Measurements from ENCODE around the gene NRSN2.
"Not testable (repeated sequence)": the region's sequence is repeated elsewhere in the genome, so short reads cannot be mapped to it uniquely, and the experiment has no call there.

NRSN2 gene

GRCh38 chr20:354298-354977, 7.5 kb downstream of the NRSN2 start:
- DNase-seq (ENCODE audit: low read depth): peak; percentile 67

DNA sequence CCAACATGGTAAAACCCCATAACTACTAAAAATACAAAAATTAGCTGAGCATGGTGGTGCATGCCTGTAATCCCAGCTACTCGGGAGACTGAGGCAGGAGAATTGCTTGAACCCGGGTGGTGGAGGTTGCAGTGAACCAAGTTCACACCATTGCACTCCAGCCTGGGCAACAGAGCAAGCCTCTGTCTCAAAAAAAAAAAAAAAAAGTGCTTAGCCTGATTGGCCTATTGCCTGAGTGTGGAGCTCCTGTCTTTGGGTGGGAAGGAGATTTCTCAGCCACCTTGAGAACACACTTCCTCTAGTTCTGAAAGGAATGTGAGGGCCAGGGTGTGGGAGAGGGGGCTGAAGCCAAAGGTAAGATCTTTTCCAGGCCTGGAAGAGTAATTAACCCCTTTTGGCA, 9.2 kb downstream of the NRSN2 start:
- not testable (repeated sequence) for DNase-seq (ENCODE audit: low read depth)

DNA sequence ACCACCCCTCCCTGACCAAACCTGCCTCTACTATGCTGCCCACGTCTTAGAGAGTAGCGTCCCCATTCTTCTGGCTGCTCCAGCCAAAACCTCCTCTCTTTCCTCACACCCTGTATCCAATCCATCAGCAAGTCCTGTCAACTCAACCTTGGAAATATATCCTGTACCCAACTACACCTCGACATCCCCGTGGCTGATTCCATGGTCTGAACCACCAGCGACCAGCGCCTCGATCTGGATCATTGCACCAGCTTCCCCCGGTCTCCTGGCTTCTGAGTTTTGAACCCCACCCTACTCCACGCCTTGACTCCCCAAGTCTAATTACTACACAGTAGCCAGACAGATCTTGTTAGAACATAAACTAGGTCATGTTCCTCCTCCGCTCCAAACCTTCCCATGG, 9.8 kb downstream of the NRSN2 start:
- DNase-seq (ENCODE audit: low read depth): no peak

DNA sequence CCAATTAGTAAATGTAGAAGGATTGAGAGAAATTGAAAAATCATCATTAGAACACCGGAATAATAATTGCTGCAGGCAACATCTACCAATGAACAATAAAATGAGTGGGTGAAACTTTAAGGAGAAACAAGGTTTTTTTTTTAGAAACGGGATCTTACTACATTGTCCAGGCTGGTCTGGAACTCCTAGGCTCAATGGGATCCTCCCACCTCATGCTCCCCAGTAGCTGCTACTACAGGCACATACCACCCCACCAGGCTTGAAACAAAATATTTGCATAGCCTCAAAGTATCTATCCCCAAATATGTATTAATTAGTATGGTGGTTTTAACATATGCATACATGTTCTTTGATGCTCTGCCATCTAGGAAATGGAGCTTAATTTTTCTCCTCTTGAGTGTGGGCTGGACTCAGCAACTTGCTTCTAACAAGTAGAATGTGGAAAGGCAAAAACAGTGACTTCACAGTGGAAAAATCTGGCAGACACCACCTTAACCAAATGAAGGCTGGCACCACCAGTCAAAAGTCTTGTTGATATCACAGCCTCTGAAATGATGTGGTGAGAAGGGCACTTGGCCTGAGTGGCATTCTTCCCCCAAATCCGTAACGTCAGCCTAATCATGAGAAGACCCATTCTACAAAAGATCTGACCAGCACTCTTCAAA, 12.1 kb downstream of the NRSN2 start:
- no peak for DNase-seq (ENCODE audit: low read depth)

GRCh38 chr20:361561-361960, 14.7 kb downstream of the NRSN2 start:
- no peak for DNase-seq (ENCODE audit: low read depth)

DNA sequence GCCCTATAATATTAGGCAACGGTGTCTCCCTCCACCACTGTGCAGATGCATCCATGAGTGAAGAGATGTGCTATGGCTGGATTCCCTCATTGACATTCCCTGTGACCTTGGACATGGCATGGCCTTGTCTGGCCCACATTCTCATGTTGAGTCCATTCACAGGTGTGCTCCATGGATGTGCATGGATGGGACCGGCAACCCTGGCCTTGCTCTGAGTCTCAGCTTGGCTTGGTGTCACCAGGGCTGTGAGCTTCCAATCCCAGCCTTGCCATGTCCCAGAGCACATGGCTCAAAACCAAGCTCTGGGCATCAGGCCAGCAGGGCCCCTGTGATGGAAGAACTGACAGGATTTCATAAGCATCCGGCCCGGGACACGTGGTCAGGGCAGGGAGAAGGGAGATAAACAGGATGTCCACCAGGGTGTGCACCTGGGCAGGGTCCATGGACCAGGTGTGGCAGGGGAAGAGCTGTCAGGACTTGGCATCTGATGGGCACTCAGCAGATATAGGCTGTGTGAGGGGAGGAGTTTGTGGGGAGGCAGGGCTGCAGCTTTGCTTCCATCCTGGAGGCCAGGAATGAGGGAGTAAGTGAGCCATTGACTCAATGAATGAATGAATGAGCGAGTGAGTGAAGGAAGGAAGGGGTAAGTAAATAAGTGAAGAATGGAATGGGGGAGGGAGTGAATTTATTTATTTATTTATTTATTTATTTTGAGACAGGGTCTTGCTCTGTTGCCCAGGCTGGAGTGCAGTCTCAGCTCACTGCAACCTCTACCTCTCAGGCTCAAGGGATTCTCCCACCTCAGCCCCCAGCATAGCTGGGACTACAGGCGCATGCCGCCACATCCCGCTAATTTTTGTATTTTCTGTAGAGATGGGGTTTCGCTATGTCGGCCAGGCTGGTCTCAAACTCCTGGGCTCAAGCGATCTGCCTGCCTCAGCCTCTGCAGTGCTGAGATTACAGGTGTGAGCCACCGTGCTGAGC, 15.7 kb downstream of the NRSN2 start:
- no peak for DNase-seq (ENCODE audit: low read depth)

DNA sequence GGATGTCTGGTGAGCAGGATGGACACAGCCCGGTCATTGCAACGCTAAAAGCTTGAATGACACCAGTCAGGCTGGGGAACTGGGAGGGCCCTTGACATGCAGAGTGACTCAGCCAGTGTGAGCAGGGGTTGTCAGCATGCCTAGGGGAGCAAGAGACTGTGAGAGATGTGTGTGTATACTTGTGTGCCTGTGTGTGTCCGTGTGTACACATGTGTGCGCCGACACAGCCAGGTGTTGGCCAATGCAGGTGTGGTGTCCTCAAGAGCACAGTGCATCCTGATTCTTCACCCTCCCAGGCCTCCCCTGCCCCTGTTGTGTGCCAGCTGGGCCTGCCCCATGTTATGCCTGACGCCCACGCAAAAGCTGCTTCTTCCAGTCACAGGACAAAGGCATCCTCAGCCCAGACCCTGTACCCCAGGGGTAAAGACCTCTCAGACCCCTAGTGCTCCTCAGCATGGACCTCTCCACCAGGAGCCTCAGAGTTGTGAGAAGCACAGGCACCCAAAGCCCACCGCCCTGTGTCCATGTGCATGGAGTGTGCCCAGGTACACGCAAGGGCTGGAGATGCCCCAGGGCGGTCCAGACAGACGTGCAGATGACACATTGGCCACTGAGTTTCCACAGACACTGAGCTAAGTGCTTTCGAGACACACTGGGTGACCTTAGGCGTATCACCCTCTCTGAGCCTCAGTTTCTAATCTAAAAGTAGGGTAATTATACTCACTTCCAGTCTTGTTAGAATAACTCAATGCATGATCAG, 16.6 kb downstream of the NRSN2 start:
- no peak for DNase-seq (ENCODE audit: low read depth)

GRCh38 chr20:364905-365794, 18.2 kb downstream of the NRSN2 start:
- no peak for DNase-seq (ENCODE audit: low read depth)

DNA sequence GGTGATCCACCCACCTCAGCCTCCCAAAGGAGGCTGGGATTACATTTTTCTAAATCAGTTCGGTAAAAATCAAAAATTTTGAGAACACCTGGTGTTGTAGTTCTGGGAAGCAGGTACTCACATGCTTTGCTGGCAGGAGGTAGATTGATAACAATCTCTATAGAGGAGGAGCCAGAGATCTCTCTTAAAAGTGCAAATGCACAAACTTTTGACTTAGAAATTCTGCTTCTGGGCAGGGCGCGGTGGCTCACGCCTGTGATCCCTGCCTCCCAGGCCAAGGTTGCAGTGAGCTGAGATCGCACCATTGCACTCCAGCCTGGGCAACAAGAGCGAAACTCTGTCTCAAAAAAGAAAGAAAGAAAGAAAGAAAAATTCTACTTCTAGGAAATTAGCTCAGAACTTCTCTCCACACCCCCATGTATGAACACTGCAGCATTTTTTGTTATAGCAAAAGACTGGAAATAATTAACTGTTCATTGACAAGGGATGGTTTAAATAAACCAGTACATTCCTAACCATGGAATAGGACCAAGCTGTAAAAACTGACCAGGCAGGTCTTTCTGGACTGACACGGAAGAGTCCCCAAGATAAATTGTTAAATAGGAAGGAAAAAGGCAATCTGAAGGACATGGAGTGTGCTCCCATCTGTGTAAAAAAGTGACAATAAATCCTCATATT, 19.3 kb downstream of the NRSN2 start:
- DNase-seq (ENCODE audit: low read depth): no peak

GRCh38 chr20:366719-367485, 20.0 kb downstream of the NRSN2 start:
- DNase-seq (ENCODE audit: low read depth): no peak

- DNase-seq (ENCODE audit: low read depth): no peak
Measured at GRCh38 chr20:367486-367887, 20.6 kb downstream of the NRSN2 start.

DNA sequence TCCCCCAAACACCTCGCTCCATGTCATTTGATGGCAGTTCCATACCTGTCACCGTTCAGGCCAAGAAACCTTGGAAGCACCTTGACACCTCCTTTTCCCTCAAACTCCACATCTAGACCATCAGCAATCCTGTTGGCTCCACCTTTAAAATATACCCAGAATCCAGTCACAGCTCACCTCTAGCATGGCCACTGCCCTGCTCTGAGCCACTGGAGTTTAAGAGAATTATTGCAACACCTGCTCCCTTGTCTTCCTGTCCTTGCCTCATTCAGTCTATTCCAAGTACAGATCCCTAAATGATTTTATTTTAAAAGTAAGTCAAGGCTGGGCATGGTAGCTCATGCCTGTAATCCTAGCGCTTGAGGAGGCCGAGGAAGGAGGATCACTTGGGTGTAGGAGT, 22.0 kb downstream of the NRSN2 start:
- no peak for DNase-seq (ENCODE audit: low read depth)

GRCh38 chr20:370151-370600, 23.3 kb downstream of the NRSN2 start:
- no peak for DNase-seq (ENCODE audit: low read depth)

GRCh38 chr20:370977-371754, 24.3 kb downstream of the NRSN2 start:
- DNase-seq (ENCODE audit: low read depth): no peak

- no peak for DNase-seq (ENCODE audit: low read depth)
Measured at GRCh38 chr20:371755-372542, 25.0 kb downstream of the NRSN2 start.

DNA sequence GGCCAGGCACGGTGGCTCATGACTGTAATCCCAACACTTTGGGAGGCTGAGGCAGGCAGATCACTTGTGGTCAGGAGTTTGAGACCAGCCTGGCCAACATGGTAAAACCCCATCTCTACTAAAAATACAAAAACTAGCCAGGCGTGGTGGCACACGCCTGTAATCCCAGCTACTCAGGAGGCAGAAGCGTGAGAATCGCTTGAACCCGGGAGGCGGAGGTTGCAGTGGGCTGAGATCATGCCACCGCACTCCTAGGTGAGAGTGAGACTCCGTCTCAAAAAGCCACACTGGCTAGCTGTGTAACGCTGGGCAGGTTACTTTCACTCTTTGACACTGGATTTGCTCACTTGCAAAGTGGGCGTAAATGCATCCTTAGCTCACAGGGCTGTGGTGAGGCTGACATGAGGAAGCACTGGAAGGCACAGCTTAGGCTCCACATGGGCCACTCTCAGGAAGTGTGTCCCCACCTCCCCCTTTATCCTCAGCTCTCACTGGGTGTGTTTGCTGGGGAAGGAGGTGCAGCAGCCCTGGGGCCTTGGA, 25.7 kb downstream of the NRSN2 start:
- DNase-seq (ENCODE audit: low read depth): not testable (repeated sequence)

GRCh38 chr20:373171-373890, 26.4 kb downstream of the NRSN2 start:
- no peak for DNase-seq (ENCODE audit: low read depth)

All from T follicular helper cell (primary cell).